HEK293T (cell line): ENCODE data around the gene RAB34.

ENCODE experiments used
- BHLHE40 ChIP-seq: fragments of 450-650 bp; IDR thresholded peaks from 2 replicates; pipeline ENCODE4 v1.6.1; 2016; ENCODE audit warnings: mild to moderate bottlenecking, moderate library complexity, borderline replicate concordance
- ELF4 ChIP-seq: fragments of 450-650 bp; IDR thresholded peaks from 2 replicates; pipeline ENCODE4 v1.6.1; 2017; ENCODE audit warnings: antibody characterized with exemption
- FOXK2 ChIP-seq: fragments of 450-650 bp; IDR thresholded peaks from 2 replicates; pipeline ENCODE4 v1.6.1; 2016; ENCODE audit warnings: mild to moderate bottlenecking
- FOXM1 ChIP-seq: fragments of 450-650 bp; IDR thresholded peaks from 2 replicates; pipeline ENCODE4 v1.6.1; 2017; ENCODE audit warnings: mild to moderate bottlenecking, borderline replicate concordance
- LEF1 ChIP-seq: fragments of 450-650 bp; IDR thresholded peaks from 2 replicates; pipeline ENCODE4 v1.6.1; 2017; ENCODE audit warnings: mild to moderate bottlenecking, borderline replicate concordance
- NFRKB ChIP-seq: fragments of 450-650 bp; IDR thresholded peaks from 2 replicates; pipeline ENCODE4 v1.6.1; 2016; ENCODE audit warnings: mild to moderate bottlenecking, moderate library complexity
- PKNOX1 ChIP-seq: fragments of 450-650 bp; IDR thresholded peaks from 2 replicates; pipeline ENCODE4 v1.6.1; 2016
- SP1 ChIP-seq: fragments of 450-650 bp; IDR thresholded peaks from 2 replicates; pipeline ENCODE4 v1.6.1; 2017
- ZNF384 ChIP-seq: fragments of 450-650 bp; IDR thresholded peaks from 2 replicates; pipeline ENCODE4 v1.6.1; 2016

DNA sequence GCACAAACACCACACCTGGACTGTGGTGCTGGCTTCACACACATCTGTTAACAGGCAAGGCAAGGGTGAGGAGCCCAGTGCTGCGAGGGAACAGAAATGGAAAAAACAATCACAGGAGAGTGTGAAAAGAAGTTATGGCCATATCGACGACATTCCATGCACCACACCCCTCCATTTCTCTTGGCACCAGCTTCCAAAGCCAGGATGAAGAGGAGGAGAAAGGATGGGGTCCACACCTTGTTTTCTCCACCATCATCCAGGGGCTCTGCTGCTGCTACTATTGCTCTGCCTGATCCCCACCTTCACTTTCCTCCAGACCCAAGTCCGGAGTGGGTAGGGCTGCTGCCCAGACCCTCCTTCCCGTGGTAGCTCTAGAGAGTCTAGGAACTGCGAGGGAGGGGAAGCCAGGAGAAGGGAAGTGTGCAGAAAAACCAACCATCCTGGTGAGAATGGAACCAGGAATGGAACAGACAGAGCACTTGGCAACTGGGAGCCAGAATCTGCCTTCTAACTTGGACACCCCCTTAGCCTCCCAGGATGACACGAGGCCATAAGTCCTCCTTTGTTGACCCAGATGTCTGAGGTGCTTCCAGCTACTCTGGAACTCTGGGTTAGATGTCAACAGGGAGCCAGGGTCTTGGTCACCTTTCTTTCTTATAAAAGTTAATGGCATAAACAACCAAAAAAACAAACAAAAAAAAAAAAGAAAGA, 4.8 kb downstream of the RAB34 start:
- TF ChIP-seq SP1, result no peak
- no peak for TF ChIP-seq ELF4
- TF ChIP-seq FOXM1, result no peak
- no peak for TF ChIP-seq ZNF384
- no peak for TF ChIP-seq NFRKB
- TF ChIP-seq FOXK2, result no peak
- TF ChIP-seq LEF1, result no peak
- no peak for TF ChIP-seq BHLHE40
- no peak for TF ChIP-seq PKNOX1
